H1 (cell line): ENCODE measurements around the gene NXPH4. TPM values are rescaled to one million over a fixed set of nuclear protein-coding genes. Genes with fewer than 3 reads are reported as not detected.

Experiments used
- CTCF ChIA-PET: fragments of 300-600 bp; sonication (Branson Sonifier 250); formaldehyde crosslinking; loops from one replicate; lab custom pipeline; 2021; ENCODE audit not compliant: partially characterized antibody; lab: Charles Lee
- POLR2A ChIA-PET: fragments of 300-600 bp; sonication (Branson Sonifier 250); formaldehyde crosslinking; loops from one replicate; lab custom pipeline; 2021; ENCODE audit warnings: inconsistent platforms; ENCODE audit not compliant: partially characterized antibody; lab: Charles Lee
- DNase-seq, 2 experiments: peaks; one replicate each; pipeline versions ENCODE4 v3.0.0 to v3.0.0-alpha.2; 2010 to 2022; ENCODE audit warnings: low spot score in 2 of 2, low read depth in 1 of 2, mixed read lengths in 1 of 2
- FAIRE-seq: peaks from 2 replicates; lab custom pipeline; 2011; peaks lifted over from hg19 to GRCh38; lab: Jason Lieb, UNC
- H2AFZ ChIP-seq: 2 replicates; pipeline ENCODE4 v1.8.1; 2012; ENCODE audit warnings: low read length, inconsistent platforms
- H2AK5ac ChIP-seq: 2 replicates; pipeline ENCODE4 v1.6.1; 2013; ENCODE audit warnings: low read depth, low read length
- H2BK120ac ChIP-seq: replicated peaks from 2 replicates; pipeline ENCODE3; 2013; ENCODE audit warnings: low read depth, low read length, inconsistent platforms
- H2BK12ac ChIP-seq: 2 replicates; pipeline ENCODE4 v1.6.1; 2013; ENCODE audit warnings: low read depth, low read length
- H2BK15ac ChIP-seq: 2 replicates; pipeline ENCODE4 v1.6.1; 2013; ENCODE audit warnings: low read length
- H2BK20ac ChIP-seq: 2 replicates; pipeline ENCODE4 v1.6.1; 2013; ENCODE audit warnings: low read length
- H2BK5ac ChIP-seq: 2 replicates; pipeline ENCODE4 v1.6.1; 2013; ENCODE audit warnings: low read depth, low read length
- H3K14ac ChIP-seq: 2 replicates; pipeline ENCODE4 v1.6.1; 2013; ENCODE audit warnings: inconsistent platforms; ENCODE audit not compliant: insufficient read length
- H3K18ac ChIP-seq: 2 replicates; pipeline ENCODE4 v1.6.1; 2013; ENCODE audit warnings: low read length; ENCODE audit errors: extremely low read depth
- H3K23ac ChIP-seq: 2 replicates; pipeline ENCODE4 v1.6.1; 2013; ENCODE audit warnings: inconsistent platforms; ENCODE audit not compliant: insufficient read length
- H3K23me2 ChIP-seq: 2 replicates; pipeline ENCODE4 v1.6.1; 2013; ENCODE audit warnings: low read depth, low read length
- H3K27ac ChIP-seq: 2 replicates; pipeline ENCODE4 v1.6.1; 2011; ENCODE audit warnings: low read depth, low read length, inconsistent platforms
- H3K27me3 ChIP-seq, 4 experiments: replicated peaks in 1 of 4; 1 replicate in 1 of 4; 2 replicates in 3 of 4; pipeline versions ENCODE4 v1.6.1 to v1.8.1; 2011 to 2013; ENCODE audit warnings: low read length in 3 of 4, mild to moderate bottlenecking in 3 of 4, inconsistent platforms in 2 of 4, mixed read lengths in 2 of 4, moderate library complexity in 1 of 4; ENCODE audit not compliant: control insufficient read depth in 3 of 4, insufficient read depth in 3 of 4; ENCODE audit errors: extremely low read depth in 1 of 4
- H3K36me3 ChIP-seq, 4 experiments: 2 replicates each; pipeline versions ENCODE4 v1.6.1 to v1.8.1; 2011 to 2013; ENCODE audit warnings: mild to moderate bottlenecking in 4 of 4, low read length in 3 of 4, moderate library complexity in 2 of 4, control low read depth in 1 of 4, inconsistent platforms in 1 of 4; ENCODE audit not compliant: insufficient read depth in 4 of 4, control insufficient read depth in 2 of 4
- H3K4ac ChIP-seq: replicated peaks from 2 replicates; pipeline ENCODE3; 2013; ENCODE audit warnings: low read length, low read depth, mixed read lengths, inconsistent platforms; ENCODE audit not compliant: insufficient read length
- H3K4me1 ChIP-seq, 4 experiments: replicated peaks in 1 of 4; 1 replicate in 1 of 4; 2 replicates in 3 of 4; pipeline versions ENCODE4 v1.6.1 to v1.8.1; 2011 to 2013; ENCODE audit warnings: low read length in 3 of 4, inconsistent platforms in 2 of 4, mixed read lengths in 1 of 4; ENCODE audit not compliant: insufficient read depth in 4 of 4, control insufficient read depth in 3 of 4
- H3K4me2 ChIP-seq, 2 experiments: 2 replicates each; pipeline versions ENCODE4 v1.6.1 to v1.8.1; 2011 to 2013; ENCODE audit warnings: low read depth in 2 of 2, low read length in 2 of 2, control low read depth in 1 of 2, inconsistent platforms in 1 of 2, mild to moderate bottlenecking in 1 of 2; ENCODE audit not compliant: insufficient read depth in 1 of 2
- H3K4me3 ChIP-seq, 4 experiments: fragments of 200-600, 300-600 bp in 1 of 4; sonication (generic), shearing (Covaris generic), sonication (Bioruptor Twin) in 1 of 4; 2 replicates each; pipeline versions ENCODE4 v1.5.1 to v1.8.1; 2011 to 2016; ENCODE audit warnings: low read length in 4 of 4, low read depth in 3 of 4, control low read depth in 2 of 4, inconsistent platforms in 2 of 4, mild to moderate bottlenecking in 2 of 4, mixed read lengths in 1 of 4, moderate library complexity in 1 of 4; ENCODE audit not compliant: insufficient read depth in 2 of 4; ENCODE audit errors: extremely low read depth in 1 of 4
- H3K56ac ChIP-seq: replicated peaks from 2 replicates; pipeline ENCODE3; 2013; ENCODE audit warnings: low read depth, mild to moderate bottlenecking, mixed read lengths, low read length, inconsistent platforms; ENCODE audit not compliant: insufficient read length
- H3K79me1 ChIP-seq: 2 replicates; pipeline ENCODE4 v1.6.1; 2013; ENCODE audit warnings: low read depth, low read length, control low read depth
- H3K79me2 ChIP-seq, 2 experiments: 2 replicates each; pipeline versions ENCODE4 v1.6.1 to v1.8.1; 2012 to 2013; ENCODE audit warnings: low read length in 2 of 2, mild to moderate bottlenecking in 2 of 2, inconsistent platforms in 1 of 2; ENCODE audit not compliant: insufficient read depth in 2 of 2, control insufficient read depth in 1 of 2
- H3K9ac ChIP-seq, 4 experiments: replicated peaks in 1 of 4; 1 replicate in 1 of 4; 2 replicates in 3 of 4; pipeline versions ENCODE4 v1.6.1 to v1.8.1; 2011 to 2013; ENCODE audit warnings: low read depth in 3 of 4, low read length in 3 of 4, control low read depth in 2 of 4, mild to moderate bottlenecking in 2 of 4, moderate library complexity in 2 of 4, inconsistent platforms in 1 of 4; ENCODE audit errors: extremely low read depth in 1 of 4
- H3K9me3 ChIP-seq, 2 experiments: 2 replicates each; pipeline versions ENCODE4 v1.6.1 to v1.8.1; 2012 to 2013; ENCODE audit warnings: mild to moderate bottlenecking in 2 of 2, moderate library complexity in 2 of 2, control low read depth in 1 of 2, inconsistent platforms in 1 of 2, low read depth in 1 of 2, low read length in 1 of 2, mixed read lengths in 1 of 2; ENCODE audit not compliant: insufficient read depth in 2 of 2
- H4K20me1 ChIP-seq, 2 experiments: replicated peaks in 1 of 2; 2 replicates each; pipeline versions ENCODE3 to v1.8.1; 2011 to 2013; ENCODE audit warnings: inconsistent platforms in 2 of 2, low read length in 2 of 2, mild to moderate bottlenecking in 1 of 2; ENCODE audit not compliant: insufficient read depth in 2 of 2, control insufficient read depth in 1 of 2
- H4K5ac ChIP-seq: 2 replicates; pipeline ENCODE4 v1.6.1; 2013; ENCODE audit warnings: low read length, low read depth, mixed read lengths, inconsistent platforms; ENCODE audit not compliant: insufficient read length
- H4K8ac ChIP-seq: 2 replicates; pipeline ENCODE4 v1.8.0; 2013; ENCODE audit warnings: mild to moderate bottlenecking, moderate library complexity, low read length, inconsistent platforms; ENCODE audit not compliant: insufficient read depth; ENCODE audit errors: extremely low read depth
- H4K91ac ChIP-seq: replicated peaks from 2 replicates; pipeline ENCODE3; 2013; ENCODE audit warnings: low read length, mixed read lengths, inconsistent platforms; ENCODE audit not compliant: insufficient read length
- BACH1 ChIP-seq: IDR thresholded peaks from 2 replicates; pipeline ENCODE4 v1.6.1; 2012; ENCODE audit warnings: low read length, improper control_type of control experiment
- CHD2 ChIP-seq: IDR thresholded peaks from 2 replicates; pipeline ENCODE4 v1.6.1; 2012; ENCODE audit warnings: low read length, improper control_type of control experiment
- NRF1 ChIP-seq: IDR thresholded peaks from 2 replicates; pipeline ENCODE4 v1.6.1; 2011; ENCODE audit warnings: mild to moderate bottlenecking, low read depth, low read length, improper control_type of control experiment
- POLR2A ChIP-seq, 2 experiments: IDR thresholded peaks; 1 replicate in 1 of 2; 2 replicates in 1 of 2; pipeline ENCODE4 v1.6.1; 2011; ENCODE audit warnings: low read depth in 2 of 2, low read length in 2 of 2, mild to moderate bottlenecking in 2 of 2; ENCODE audit errors: control extremely low read depth in 1 of 2
- POU5F1 ChIP-seq: IDR thresholded peaks from 2 replicates; pipeline ENCODE4 v1.6.1; 2011; ENCODE audit warnings: low read depth, mild to moderate bottlenecking, low read length, moderate library complexity
- RAD21 ChIP-seq, 2 experiments: IDR thresholded peaks in 1 of 2; conservative IDR thresholded peaks in 1 of 2; 2 replicates each; pipeline ENCODE4 v1.6.1; 2011; ENCODE audit warnings: low read depth in 2 of 2, low read length in 2 of 2, improper control_type of control experiment in 1 of 2, inconsistent platforms in 1 of 2, mild to moderate bottlenecking in 1 of 2, moderate library complexity in 1 of 2
- RBBP5 ChIP-seq: IDR thresholded peaks from 2 replicates; pipeline ENCODE4 v1.7.1; 2012; ENCODE audit warnings: low read depth, mild to moderate bottlenecking, inconsistent platforms, low read length, moderate library complexity, borderline replicate concordance
- TCF12 ChIP-seq: IDR thresholded peaks from 2 replicates; pipeline ENCODE4 v1.6.1; 2011; ENCODE audit warnings: low read depth, mild to moderate bottlenecking, low read length
- ZNF274 ChIP-seq: IDR thresholded peaks from 2 replicates; pipeline ENCODE4 v1.7.0; 2012; ENCODE audit warnings: low read length, borderline replicate concordance; ENCODE audit errors: extremely low read depth
- WGBS, 2 experiments: shearing (Covaris generic) in 1 of 2; methylation state at CpG; one replicate each; pipeline versions ENCODE4 v1.1.6 to v1.1.7; 2013 to 2015; ENCODE audit warnings: low lambda C conversion rate in 2 of 2, mixed read lengths in 2 of 2, inconsistent platforms in 1 of 2, low coverage in 1 of 2, missing lambda C conversion rate in 1 of 2; ENCODE audit not compliant: insufficient replicate concordance in 2 of 2, insufficient coverage in 1 of 2, insufficient read length in 1 of 2; ENCODE audit errors: extremely low coverage in 1 of 2, missing lambda C conversion rate in 1 of 2; 5-methylcytosine and 5-hydroxymethylcytosine counted together
- polyA plus RNA-seq, 7 experiments: library from polyadenylated mRNA; depleted of rRNA in 3 of 7; stranded (reverse) in 5 of 7; unstranded in 2 of 7; fragments of >200 nt in 5 of 7; fragments of 200-250 nt in 2 of 7; gene quantifications; 1 replicate in 5 of 7; 2 replicates in 1 of 7; 4 replicates in 1 of 7; pipeline versions ENCODE4 v1.2.1 to v1.2.3, GENCODE V29; 2011 to 2013; ENCODE audit warnings: missing spikeins in 2 of 7, mixed read lengths in 2 of 7
- total RNA-seq: library from RNA; stranded (reverse); fragmentation: NEBNext Ultra II Directional; extraction: Animal tissue kit (Norgen Biotek cat#: 25700); gene quantifications from 2 replicates; pipeline ENCODE4 v1.2.1, GENCODE V29; 2021

The NXPH4 gene
- total and polyA plus RNA-seq, 2 of the 8 experiments (the other 6 are each of a cell fraction or from before 2014, with no cell fraction given), result 0.92 to 1.7 TPM

DNA sequence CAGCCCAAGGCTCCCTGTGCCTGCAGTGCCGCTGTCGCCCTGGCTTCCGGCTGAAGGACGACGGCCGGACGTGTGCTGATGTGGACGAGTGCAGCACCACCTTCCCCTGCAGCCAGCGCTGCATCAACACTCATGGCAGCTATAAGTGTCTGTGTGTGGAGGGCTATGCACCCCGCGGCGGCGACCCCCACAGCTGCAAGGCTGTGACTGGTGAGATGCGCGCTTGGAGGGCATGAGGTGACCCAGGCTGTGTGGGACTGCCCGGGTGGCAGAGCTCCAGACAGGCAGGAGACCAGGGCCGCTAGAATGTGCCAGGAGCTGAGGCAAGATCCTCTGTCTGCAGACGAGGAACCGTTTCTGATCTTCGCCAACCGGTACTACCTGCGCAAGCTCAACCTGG lies 19.6 kb upstream of the NXPH4 start:
- H3K79me1 ChIP-seq, result no peaks in the 10 kb centered on the region; the same call in 1 of the 2 replicates
- 93% methylated on average over 22 of the region's 22 CpGs; no CpG with 5 or more reads in 1 of the 2 experiments for WGBS, 2 experiments
- no peak overlapping the region for H2BK120ac ChIP-seq
- H3K56ac ChIP-seq, result no peak overlapping the region
- FAIRE-seq (no peak), DNase-seq (no peak)
- no peak overlapping the region for H3K14ac ChIP-seq
- H3K79me2 ChIP-seq, result no peaks in the 10 kb centered on the region
- H3K4me3 ChIP-seq, result no peak overlapping the region
- H4K5ac ChIP-seq, result no peak overlapping the region
- no peak overlapping the region for H2AFZ ChIP-seq
- no peak overlapping the region for H2BK5ac ChIP-seq
- no peak overlapping the region for H3K4ac ChIP-seq
- H4K8ac ChIP-seq, result no peak overlapping the region
- H3K4me2 ChIP-seq, result no peak overlapping the region
- H3K23me2 ChIP-seq, result peaks cover under 1% of the 10 kb centered on the region; the same call in 1 of the 2 replicates
- no peaks in the 10 kb centered on the region for H3K27me3 ChIP-seq
- H3K36me3 ChIP-seq, result peaks cover 70 to 99% (median 91%) of the 10 kb centered on the region in 4 experiments
- no peak overlapping the region for H3K27ac ChIP-seq
- no peak overlapping the region for H2BK15ac ChIP-seq
- H3K9me3 ChIP-seq, result no peaks in the 10 kb centered on the region
- CTCF ChIA-PET, result interaction anchor here (0.6 to 20.9 kb wide), 4 partner anchors 10 to 34 kb away, joined by 3 to 389 read pairs (median 19); no protein-coding TSS in a partner anchor
- no peak overlapping the region for H4K91ac ChIP-seq
- H3K23ac ChIP-seq, result no peak overlapping the region
- H2BK20ac ChIP-seq, result no peak overlapping the region
- H4K20me1 ChIP-seq, result peaks cover 6 to 28% of the 10 kb centered on the region in 2 experiments
- TF ChIP-seq RAD21 (IDR thresholded peaks at IDR 0.05 in 1 of 2, conservative IDR thresholded peaks at IDR 0.05 in 1 of 2; ENCODE audit: low read depth in 2 of 2, low read length in 2 of 2), result no peak
- TF ChIP-seq POU5F1, result no peak
- TF ChIP-seq NRF1, result no peak
- TF ChIP-seq POLR2A (IDR thresholded peaks at IDR 0.05; ENCODE audit: control extremely low read depth in 1 of 2, low read depth in 2 of 2, low read length in 2 of 2), result no peak
- no peak for TF ChIP-seq RBBP5
- TF ChIP-seq BACH1, result no peak
- TF ChIP-seq ZNF274, result no peak
- TF ChIP-seq CHD2, result no peak
- no peak for TF ChIP-seq TCF12
- TF ChIP-seq, all 59 proteins: peak for 0
- no peak overlapping the region for H2AK5ac ChIP-seq
- no peak overlapping the region for H3K9ac ChIP-seq
- no peak overlapping the region for H3K18ac ChIP-seq
- no peak overlapping the region for H2BK12ac ChIP-seq
- no peaks in the 10 kb centered on the region for H3K4me1 ChIP-seq
- POLR2A ChIA-PET, result interaction anchor here (1.0 to 6.4 kb wide), 11 partner anchors 11 to 56 kb away, joined by 3 to 53 read pairs (median 5); partner anchors contain the start of gene SHMT2
